ENCODE measurements around the gene CDH12. TPM values are rescaled to one million over a fixed set of nuclear protein-coding genes. Genes with fewer than 3 reads are reported as not detected.

Gene CDH12
- total RNA-seq, 2 donors from 2014 or later, result 0.90 to 1.9 TPM

GRCh38 chr5:22844155-22844554 is 9.0 kb downstream of the CDH12 start:
- H3K4me1 ChIP-seq (ENCODE audit: control insufficient read depth, insufficient read depth, low read length), result no peaks in the 10 kb centered on the region
- no peak overlapping the region for H3K27ac ChIP-seq (ENCODE audit: low read depth, low read length)
- H3K4me1 Mint-ChIP-seq, result no peaks in the 10 kb centered on the region
- peaks cover 2% of the 10 kb centered on the region for H3K27me3 ChIP-seq (ENCODE audit: control insufficient read depth, insufficient read depth, low read length, poor library complexity, severe bottlenecking)
- TF ChIP-seq CTCF (conservative IDR thresholded peaks at IDR 0.05), result no peak
- no peak overlapping the region for H3K27ac Mint-ChIP-seq
- no peaks in the 10 kb centered on the region for H3K36me3 ChIP-seq (ENCODE audit: control insufficient read depth, insufficient read depth, low read length)
- H3K27me3 Mint-ChIP-seq (ENCODE audit: insufficient read depth), result peaks cover 14% of the 10 kb centered on the region
- no peaks in the 10 kb centered on the region for H3K9me3 ChIP-seq (ENCODE audit: control insufficient read depth, low read length)
- H3K4me3 ChIP-seq (ENCODE audit: low read length), result no peak overlapping the region
- no peak overlapping the region for H3K4me3 Mint-ChIP-seq
- no peak overlapping the region for H3K9ac ChIP-seq (ENCODE audit: extremely low read depth, low read length, poor library complexity, severe bottlenecking)
- no peaks in the 10 kb centered on the region for H3K36me3 Mint-ChIP-seq (ENCODE audit: low read depth)
- 81% methylated on average over 1 of the region's 1 CpG; no CpG with 5 or more reads in 1 of the 2 experiments for WGBS, 2 experiments (ENCODE audit: insufficient coverage in 1 of 2, insufficient read length in 1 of 2)
- no peaks in the 10 kb centered on the region for H3K9me3 Mint-ChIP-seq
- no peak for DNase-seq

GRCh38 chr5:22842574-22842973 is 10.6 kb downstream of the CDH12 start:
- no peak for TF ChIP-seq CTCF (conservative IDR thresholded peaks at IDR 0.05)
- no peaks in the 10 kb centered on the region for H3K36me3 ChIP-seq (ENCODE audit: control insufficient read depth, insufficient read depth, low read length)
- H3K27me3 ChIP-seq (ENCODE audit: control insufficient read depth, insufficient read depth, low read length, poor library complexity, severe bottlenecking), result no peaks in the 10 kb centered on the region
- H3K27ac ChIP-seq (ENCODE audit: low read depth, low read length), result no peak overlapping the region
- H3K9me3 ChIP-seq (ENCODE audit: control insufficient read depth, low read length), result no peaks in the 10 kb centered on the region
- no peaks in the 10 kb centered on the region for H3K4me1 ChIP-seq (ENCODE audit: control insufficient read depth, insufficient read depth, low read length)
- no peak for DNase-seq
- Mint-ChIP-seq H3K4me3 (no peak overlapping the region), H3K27ac (no peak overlapping the region), H3K4me1 (no peaks in the 10 kb centered on the region), H3K27me3 (ENCODE audit: insufficient read depth) (peaks cover 2% of the 10 kb centered on the region), H3K36me3 (ENCODE audit: low read depth) (no peaks in the 10 kb centered on the region), H3K9me3 (no peaks in the 10 kb centered on the region)
- H3K4me3 ChIP-seq (ENCODE audit: low read length), result no peak overlapping the region
- no peak overlapping the region for H3K9ac ChIP-seq (ENCODE audit: extremely low read depth, low read length, poor library complexity, severe bottlenecking)
- 86% methylated on average over 1 of the region's 2 CpGs; no CpG with 5 or more reads in 1 of the 2 experiments for WGBS, 2 experiments (ENCODE audit: insufficient coverage in 1 of 2, insufficient read length in 1 of 2)

- Histone ChIP-seq H3K4me3 (ENCODE audit: low read length) (no peak overlapping the region), H3K4me1 (ENCODE audit: control insufficient read depth, insufficient read depth, low read length) (no peaks in the 10 kb centered on the region), H3K9me3 (ENCODE audit: control insufficient read depth, low read length) (no peaks in the 10 kb centered on the region), H3K36me3 (ENCODE audit: control insufficient read depth, insufficient read depth, low read length) (no peaks in the 10 kb centered on the region), H3K27me3 (ENCODE audit: control insufficient read depth, insufficient read depth, low read length, poor library complexity, severe bottlenecking) (no peaks in the 10 kb centered on the region), H3K27ac (ENCODE audit: low read depth, low read length) (no peak overlapping the region), H3K9ac (ENCODE audit: extremely low read depth, low read length, poor library complexity, severe bottlenecking) (no peak overlapping the region)
- DNase-seq, result no peak
- Mint-ChIP-seq H3K4me3 (no peak overlapping the region), H3K27ac (no peak overlapping the region), H3K4me1 (no peaks in the 10 kb centered on the region), H3K27me3 (ENCODE audit: insufficient read depth) (peaks cover 2% of the 10 kb centered on the region), H3K36me3 (ENCODE audit: low read depth) (no peaks in the 10 kb centered on the region), H3K9me3 (no peaks in the 10 kb centered on the region)
- 89 to 100% methylated on average over 3 to 4 of the region's 4 CpGs for WGBS, 2 experiments (ENCODE audit: insufficient coverage in 1 of 2, insufficient read length in 1 of 2)
- no peak for TF ChIP-seq CTCF (conservative IDR thresholded peaks at IDR 0.05)
Observed at GRCh38 chr5:22837803-22838202, 15.3 kb downstream of the CDH12 start.

Measured in endodermal cell (in vitro differentiated cells).